Endothelial cell of umbilical vein (primary cell): Measurements from ENCODE around the gene TMIGD3.

ENCODE experiments used
- CTCF ChIP-seq, 2 donors: IDR thresholded peaks; 1 replicate in 1 of 2; 2 replicates in 1 of 2; pipeline ENCODE4 v1.5.1; 2011; ENCODE audit warnings: low read length in 2 of 2, mild to moderate bottlenecking in 2 of 2, moderate library complexity in 2 of 2, control low read depth in 1 of 2, inconsistent platforms in 1 of 2, low read depth in 1 of 2; ENCODE audit not compliant: insufficient read depth in 1 of 2; ENCODE audit errors: extremely low read depth in 1 of 2
- EZH2 ChIP-seq: IDR thresholded peaks from 2 replicates; pipeline ENCODE4 v1.6.1; 2012; ENCODE audit warnings: borderline replicate concordance, low read depth, mild to moderate bottlenecking, moderate library complexity, low read length, inconsistent platforms; ENCODE audit not compliant: severe bottlenecking

GRCh38 chr1:111483166-111483565 lies 20.3 kb downstream of the TMIGD3 start:
- TF ChIP-seq EZH2 (no peak), CTCF (IDR thresholded peaks at IDR 0.05; ENCODE audit: extremely low read depth in 1 of 2, insufficient read depth in 1 of 2, low read depth in 1 of 2, low read length in 2 of 2) (no peak)
